Stimulated activated naive CD8-positive, alpha-beta T cell treated with anti-CD3 and anti-CD28 coated beads, Interleukin-15, Interleukin-2, amounts not matched to agents 100 ng/mL and 50 ng/mL, for 24 hours (primary cell): Measurements from ENCODE around the gene SH3GL2.

Experiments
- H3K27ac Mint-ChIP-seq: one replicate; pipeline ENCODE4 v1.8.0; 2021; ENCODE audit warnings: mild to moderate bottlenecking, mixed read lengths
- H3K27me3 Mint-ChIP-seq: one replicate; pipeline ENCODE4 v1.8.0; 2021; ENCODE audit warnings: mixed read lengths
- H3K36me3 Mint-ChIP-seq: one replicate; pipeline ENCODE4 v1.8.0; 2021; ENCODE audit warnings: low read depth, mixed read lengths
- H3K4me1 Mint-ChIP-seq: one replicate; pipeline ENCODE4 v1.8.0; 2021; ENCODE audit warnings: low read depth, mixed read lengths
- H3K4me3 Mint-ChIP-seq: one replicate; pipeline ENCODE4 v1.8.0; 2021; ENCODE audit warnings: mild to moderate bottlenecking, mixed read lengths
- H3K9me3 Mint-ChIP-seq: one replicate; pipeline ENCODE4 v1.8.0; 2021; ENCODE audit warnings: mixed read lengths

The SH3GL2 gene

GRCh38 chr9:17625644-17626388 lies 47.0 kb downstream of the SH3GL2 start:
- Mint-ChIP-seq H3K36me3 (no peaks in the 10 kb centered on the region), H3K4me1 (no peaks in the 10 kb centered on the region), H3K9me3 (peaks cover 3% of the 10 kb centered on the region), H3K27ac (no peak overlapping the region), H3K27me3 (no peaks in the 10 kb centered on the region), H3K4me3 (no peak overlapping the region)

- Mint-ChIP-seq H3K27ac (no peak overlapping the region), H3K4me3 (no peak overlapping the region), H3K9me3 (peaks cover 3% of the 10 kb centered on the region), H3K27me3 (no peaks in the 10 kb centered on the region), H3K36me3 (no peaks in the 10 kb centered on the region), H3K4me1 (no peaks in the 10 kb centered on the region)
Measured at GRCh38 chr9:17627641-17628040, 48.8 kb downstream of the SH3GL2 start.

GRCh38 chr9:17628624-17629023 lies 49.8 kb downstream of the SH3GL2 start:
- H3K9me3 Mint-ChIP-seq: peaks cover 3% of the 10 kb centered on the region
- no peak overlapping the region for H3K27ac Mint-ChIP-seq
- no peaks in the 10 kb centered on the region for H3K27me3 Mint-ChIP-seq
- H3K4me3 Mint-ChIP-seq: no peak overlapping the region
- H3K4me1 Mint-ChIP-seq: no peaks in the 10 kb centered on the region
- H3K36me3 Mint-ChIP-seq: no peaks in the 10 kb centered on the region

- H3K27me3 Mint-ChIP-seq: no peaks in the 10 kb centered on the region
- no peak overlapping the region for H3K4me3 Mint-ChIP-seq
- no peaks in the 10 kb centered on the region for H3K36me3 Mint-ChIP-seq
- H3K9me3 Mint-ChIP-seq: no peaks in the 10 kb centered on the region
- no peak overlapping the region for H3K27ac Mint-ChIP-seq
- no peaks in the 10 kb centered on the region for H3K4me1 Mint-ChIP-seq
Measured at GRCh38 chr9:17630531-17630949, 51.7 kb downstream of the SH3GL2 start.

- Mint-ChIP-seq H3K9me3 (no peaks in the 10 kb centered on the region), H3K27me3 (no peaks in the 10 kb centered on the region), H3K36me3 (no peaks in the 10 kb centered on the region), H3K4me3 (no peak overlapping the region), H3K4me1 (no peaks in the 10 kb centered on the region), H3K27ac (no peak overlapping the region)
Measured at GRCh38 chr9:17631396-17631795, 52.5 kb downstream of the SH3GL2 start.

GRCh38 chr9:17632994-17633393 lies 54.1 kb downstream of the SH3GL2 start:
- no peaks in the 10 kb centered on the region for H3K4me1 Mint-ChIP-seq
- H3K4me3 Mint-ChIP-seq: no peak overlapping the region
- no peaks in the 10 kb centered on the region for H3K27me3 Mint-ChIP-seq
- no peaks in the 10 kb centered on the region for H3K36me3 Mint-ChIP-seq
- H3K9me3 Mint-ChIP-seq: no peaks in the 10 kb centered on the region
- no peak overlapping the region for H3K27ac Mint-ChIP-seq

- Mint-ChIP-seq H3K27me3 (no peaks in the 10 kb centered on the region), H3K4me1 (no peaks in the 10 kb centered on the region), H3K4me3 (no peak overlapping the region), H3K36me3 (no peaks in the 10 kb centered on the region), H3K9me3 (no peaks in the 10 kb centered on the region), H3K27ac (no peak overlapping the region)
Measured at GRCh38 chr9:17635115-17635890, 56.4 kb downstream of the SH3GL2 start.

GRCh38 chr9:17636349-17636748 lies 57.5 kb downstream of the SH3GL2 start:
- no peaks in the 10 kb centered on the region for H3K4me1 Mint-ChIP-seq
- no peaks in the 10 kb centered on the region for H3K27me3 Mint-ChIP-seq
- H3K27ac Mint-ChIP-seq: no peak overlapping the region
- H3K4me3 Mint-ChIP-seq: no peak overlapping the region
- no peaks in the 10 kb centered on the region for H3K9me3 Mint-ChIP-seq
- H3K36me3 Mint-ChIP-seq: no peaks in the 10 kb centered on the region

- no peaks in the 10 kb centered on the region for H3K36me3 Mint-ChIP-seq
- no peak overlapping the region for H3K4me3 Mint-ChIP-seq
- H3K27me3 Mint-ChIP-seq: no peaks in the 10 kb centered on the region
- H3K27ac Mint-ChIP-seq: no peak overlapping the region
- no peaks in the 10 kb centered on the region for H3K4me1 Mint-ChIP-seq
- no peaks in the 10 kb centered on the region for H3K9me3 Mint-ChIP-seq
Measured at GRCh38 chr9:17636821-17637220, 58.0 kb downstream of the SH3GL2 start.

GRCh38 chr9:17637229-17637628 lies 58.4 kb downstream of the SH3GL2 start:
- Mint-ChIP-seq H3K4me1 (no peaks in the 10 kb centered on the region), H3K27ac (no peak overlapping the region), H3K4me3 (no peak overlapping the region), H3K27me3 (no peaks in the 10 kb centered on the region), H3K36me3 (no peaks in the 10 kb centered on the region), H3K9me3 (no peaks in the 10 kb centered on the region)

- H3K36me3 Mint-ChIP-seq: no peaks in the 10 kb centered on the region
- no peaks in the 10 kb centered on the region for H3K4me1 Mint-ChIP-seq
- H3K9me3 Mint-ChIP-seq: peaks cover 20% of the 10 kb centered on the region
- H3K4me3 Mint-ChIP-seq: no peak overlapping the region
- H3K27me3 Mint-ChIP-seq: no peaks in the 10 kb centered on the region
- H3K27ac Mint-ChIP-seq: no peak overlapping the region
Measured at GRCh38 chr9:17648516-17648915, 69.7 kb downstream of the SH3GL2 start.

- H3K27ac Mint-ChIP-seq: no peak overlapping the region
- H3K9me3 Mint-ChIP-seq: peaks cover 5% of the 10 kb centered on the region
- H3K36me3 Mint-ChIP-seq: no peaks in the 10 kb centered on the region
- H3K27me3 Mint-ChIP-seq: no peaks in the 10 kb centered on the region
- no peak overlapping the region for H3K4me3 Mint-ChIP-seq
- no peaks in the 10 kb centered on the region for H3K4me1 Mint-ChIP-seq
Measured at GRCh38 chr9:17651725-17652124, 72.9 kb downstream of the SH3GL2 start.

GRCh38 chr9:17653947-17654465 lies 75.1 kb downstream of the SH3GL2 start:
- Mint-ChIP-seq H3K4me3 (no peak overlapping the region), H3K4me1 (no peaks in the 10 kb centered on the region), H3K27ac (no peak overlapping the region), H3K36me3 (no peaks in the 10 kb centered on the region), H3K9me3 (peaks cover 5% of the 10 kb centered on the region), H3K27me3 (no peaks in the 10 kb centered on the region)

- H3K36me3 Mint-ChIP-seq: no peaks in the 10 kb centered on the region
- no peaks in the 10 kb centered on the region for H3K27me3 Mint-ChIP-seq
- H3K4me1 Mint-ChIP-seq: no peaks in the 10 kb centered on the region
- no peak overlapping the region for H3K27ac Mint-ChIP-seq
- peaks cover 2% of the 10 kb centered on the region for H3K9me3 Mint-ChIP-seq
- no peak overlapping the region for H3K4me3 Mint-ChIP-seq
Measured at GRCh38 chr9:17656889-17657288, 78.0 kb downstream of the SH3GL2 start.

GRCh38 chr9:17658237-17658636 lies 79.4 kb downstream of the SH3GL2 start:
- H3K9me3 Mint-ChIP-seq: no peaks in the 10 kb centered on the region
- no peaks in the 10 kb centered on the region for H3K4me1 Mint-ChIP-seq
- no peaks in the 10 kb centered on the region for H3K36me3 Mint-ChIP-seq
- H3K27me3 Mint-ChIP-seq: no peaks in the 10 kb centered on the region
- no peak overlapping the region for H3K4me3 Mint-ChIP-seq
- no peak overlapping the region for H3K27ac Mint-ChIP-seq
